NB4 (cell line): ENCODE data around the gene KLHL8.

ENCODE experiments used
- DNase-seq: peaks from one replicate; pipeline ENCODE4 v3.0.0; 2010; ENCODE audit warnings: low read depth
- H3K4me3 ChIP-seq: one replicate; pipeline ENCODE4 v1.5.1; 2011; ENCODE audit warnings: mild to moderate bottlenecking, low read depth, low read length, moderate library complexity
- MYC ChIP-seq: IDR thresholded peaks from 2 replicates; pipeline ENCODE4 v1.6.1; 2011; ENCODE audit warnings: low read depth, low read length
- POLR2A ChIP-seq: IDR thresholded peaks from 2 replicates; pipeline ENCODE4 v1.6.1; 2011; ENCODE audit warnings: mild to moderate bottlenecking; ENCODE audit not compliant: insufficient read length; ENCODE audit errors: extremely low read depth
- TF ChIP-seq, protein P1 (sequence below): IDR thresholded peaks from one replicate; pipeline ENCODE4 v1.5.1; 2012; ENCODE audit warnings: low read depth, low read length
- TF ChIP-seq, protein P2 (sequence below): IDR thresholded peaks from 2 replicates; pipeline ENCODE4 v1.6.1; 2011; ENCODE audit warnings: low read depth, low read length

KLHL8 gene

DNA sequence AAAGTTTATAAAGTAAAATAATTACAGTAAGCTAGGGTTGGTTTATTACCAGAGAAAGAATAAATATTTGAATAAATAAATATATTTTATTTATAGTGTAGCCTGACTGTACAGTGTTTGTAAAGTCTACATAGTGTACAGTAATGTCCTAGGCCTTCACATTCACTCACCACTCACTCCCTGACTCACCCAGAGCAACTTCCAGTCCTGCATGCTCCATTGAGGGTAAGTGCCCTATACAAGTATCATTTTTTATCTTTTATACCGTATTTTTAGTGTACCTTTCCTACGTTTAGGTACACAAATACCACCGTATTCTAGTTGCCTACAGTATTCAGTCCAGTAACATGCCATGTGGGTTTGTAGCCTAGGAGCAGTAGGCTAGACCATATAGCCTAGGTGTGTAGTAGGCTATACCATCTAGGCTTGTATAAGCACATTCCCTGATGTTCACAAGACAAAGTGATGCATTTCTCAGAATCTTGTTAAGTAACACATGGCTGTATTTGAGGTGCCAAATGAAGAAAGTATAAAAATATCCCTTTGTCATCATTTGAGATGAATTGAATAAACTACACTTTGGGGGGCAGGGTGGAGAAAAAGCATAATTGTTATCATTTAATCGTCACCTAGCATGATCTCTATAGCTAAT, 14.7 kb upstream of the KLHL8 start:
- TF ChIP-seq, protein P1, sequence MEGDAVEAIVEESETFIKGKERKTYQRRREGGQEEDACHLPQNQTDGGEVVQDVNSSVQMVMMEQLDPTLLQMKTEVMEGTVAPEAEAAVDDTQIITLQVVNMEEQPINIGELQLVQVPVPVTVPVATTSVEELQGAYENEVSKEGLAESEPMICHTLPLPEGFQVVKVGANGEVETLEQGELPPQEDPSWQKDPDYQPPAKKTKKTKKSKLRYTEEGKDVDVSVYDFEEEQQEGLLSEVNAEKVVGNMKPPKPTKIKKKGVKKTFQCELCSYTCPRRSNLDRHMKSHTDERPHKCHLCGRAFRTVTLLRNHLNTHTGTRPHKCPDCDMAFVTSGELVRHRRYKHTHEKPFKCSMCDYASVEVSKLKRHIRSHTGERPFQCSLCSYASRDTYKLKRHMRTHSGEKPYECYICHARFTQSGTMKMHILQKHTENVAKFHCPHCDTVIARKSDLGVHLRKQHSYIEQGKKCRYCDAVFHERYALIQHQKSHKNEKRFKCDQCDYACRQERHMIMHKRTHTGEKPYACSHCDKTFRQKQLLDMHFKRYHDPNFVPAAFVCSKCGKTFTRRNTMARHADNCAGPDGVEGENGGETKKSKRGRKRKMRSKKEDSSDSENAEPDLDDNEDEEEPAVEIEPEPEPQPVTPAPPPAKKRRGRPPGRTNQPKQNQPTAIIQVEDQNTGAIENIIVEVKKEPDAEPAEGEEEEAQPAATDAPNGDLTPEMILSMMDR = no peak
- TF ChIP-seq MYC = no peak
- DNase-seq = no peak
- peak overlapping the region; percentile 55 for H3K4me3 ChIP-seq

DNA sequence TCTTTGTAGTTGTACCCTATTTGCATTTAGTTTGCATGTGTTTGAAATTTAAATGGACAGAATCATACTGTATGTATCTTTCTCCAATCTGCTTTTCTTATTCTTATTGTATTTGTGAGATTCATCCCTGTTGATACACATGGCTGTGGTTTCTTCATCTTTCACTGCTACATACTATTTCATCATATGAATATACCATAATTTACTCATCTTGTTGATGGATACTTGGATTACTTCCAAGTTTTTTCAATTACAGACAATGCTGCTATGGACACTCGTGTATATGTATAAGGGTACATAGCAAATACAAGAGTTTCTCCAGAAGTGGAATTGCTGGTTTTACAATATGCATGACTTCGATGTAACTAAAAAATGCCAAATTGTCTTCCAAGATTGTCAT, 11.8 kb upstream of the KLHL8 start:
- DNase-seq = no peak

DNA sequence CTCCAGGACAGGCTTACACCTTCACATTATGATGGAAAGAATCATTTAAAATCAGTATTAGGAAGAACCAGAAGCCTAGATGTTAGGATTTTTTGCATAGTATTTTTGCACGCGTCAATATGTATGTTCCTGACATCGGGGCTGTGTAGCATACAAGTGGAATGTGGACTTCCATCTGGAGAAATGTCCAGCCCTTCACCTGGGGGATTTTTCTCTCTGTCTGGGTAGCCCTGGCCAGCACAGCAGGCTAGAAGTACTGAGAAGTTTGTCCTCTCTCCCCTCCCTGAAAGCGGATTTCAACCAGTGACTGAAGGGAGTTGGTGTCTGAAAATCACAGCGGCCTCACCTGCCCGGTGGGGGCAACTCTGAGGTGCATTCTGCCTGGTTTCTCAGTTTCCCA, 10.4 kb upstream of the KLHL8 start:
- H3K4me3 ChIP-seq = no peak overlapping the region
- TF ChIP-seq POLR2A = no peak
- TF ChIP-seq, protein P2, sequence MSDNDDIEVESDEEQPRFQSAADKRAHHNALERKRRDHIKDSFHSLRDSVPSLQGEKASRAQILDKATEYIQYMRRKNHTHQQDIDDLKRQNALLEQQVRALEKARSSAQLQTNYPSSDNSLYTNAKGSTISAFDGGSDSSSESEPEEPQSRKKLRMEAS = no peak
- TF ChIP-seq MYC = no peak
- TF ChIP-seq, protein P1 = no peak
- no peak for DNase-seq

More for the DNA sequence above, 11.8 kb upstream of the KLHL8 start:
- no peak for TF ChIP-seq POLR2A
- TF ChIP-seq MYC = no peak
- H3K4me3 ChIP-seq = no peak overlapping the region

DNA sequence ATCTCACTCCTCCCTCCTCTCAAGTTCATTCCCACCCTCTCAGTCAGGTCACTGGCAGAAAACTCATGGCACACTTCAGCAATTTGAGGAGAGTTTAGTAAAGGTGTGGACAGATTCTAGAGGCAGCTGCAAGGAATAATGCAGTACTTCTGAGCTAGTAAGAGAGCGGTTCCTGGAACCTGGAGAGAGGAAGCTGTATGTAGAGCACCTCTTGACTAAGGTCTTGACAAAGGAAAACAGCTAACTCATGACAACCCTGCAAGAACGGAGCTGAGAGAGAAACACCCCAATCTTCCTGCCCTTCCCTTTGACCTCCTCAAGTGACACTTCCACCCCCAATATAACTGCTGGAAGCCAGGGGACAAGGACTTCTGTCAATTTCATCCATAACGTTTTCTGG, 9.6 kb upstream of the KLHL8 start:
- H3K4me3 ChIP-seq = no peak overlapping the region
- DNase-seq = no peak
- TF ChIP-seq, protein P2 = no peak

DNA sequence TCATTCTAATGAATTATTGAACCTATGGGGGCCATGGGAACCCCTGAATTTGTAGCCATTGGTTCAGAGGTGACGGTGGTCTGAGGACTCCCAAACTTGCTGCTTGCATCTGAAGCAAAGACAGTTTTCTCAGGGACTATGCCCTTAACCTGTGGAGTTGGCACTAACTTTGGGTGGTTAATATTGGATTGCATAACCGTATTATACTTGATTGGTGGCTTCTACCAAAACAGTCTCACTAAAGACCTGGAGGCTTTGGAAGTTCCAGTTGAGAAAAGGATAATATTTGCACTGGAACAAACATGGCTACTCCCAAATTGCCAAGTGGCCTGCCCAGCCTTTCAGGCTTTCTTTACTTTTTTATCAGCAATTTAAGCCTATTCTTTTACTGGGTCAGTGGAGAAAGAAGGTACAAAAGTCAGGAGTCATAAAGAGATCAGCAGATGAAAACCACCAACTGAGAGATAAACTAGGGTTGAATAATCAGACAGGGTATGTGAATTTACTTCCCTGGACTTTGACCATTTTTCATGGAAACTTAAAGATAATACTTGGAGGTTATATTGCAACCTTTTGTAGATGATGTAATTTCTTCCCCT, 7.9 kb upstream of the KLHL8 start:
- TF ChIP-seq MYC (no peak), POLR2A (no peak)
- TF ChIP-seq, protein P2 = no peak
- TF ChIP-seq, protein P1 = no peak
- no peak for DNase-seq
- no peak overlapping the region for H3K4me3 ChIP-seq

DNA sequence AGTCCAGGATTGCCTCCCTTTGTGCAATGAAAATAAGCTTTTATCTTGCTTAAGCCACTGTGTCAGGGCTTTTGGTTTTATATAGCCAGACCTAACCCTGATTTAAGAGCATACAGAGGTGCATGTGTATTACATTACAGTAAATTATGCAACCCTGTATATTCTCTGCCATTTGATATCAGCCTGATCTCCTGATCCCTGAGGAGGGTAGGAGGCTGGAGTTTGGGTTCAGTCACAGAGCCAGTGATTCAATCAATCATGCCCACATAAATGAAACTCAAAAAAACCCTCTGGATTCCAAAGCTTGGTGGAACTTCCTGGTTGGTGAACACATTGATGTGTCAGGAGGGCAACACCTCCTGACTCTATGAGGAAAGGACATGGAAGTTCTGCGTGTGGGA, 7.3 kb upstream of the KLHL8 start:
- TF ChIP-seq, protein P2 = no peak
- TF ChIP-seq MYC (no peak), POLR2A (no peak)
- TF ChIP-seq, protein P1 = no peak
- DNase-seq = no peak
- H3K4me3 ChIP-seq = no peak overlapping the region

DNA sequence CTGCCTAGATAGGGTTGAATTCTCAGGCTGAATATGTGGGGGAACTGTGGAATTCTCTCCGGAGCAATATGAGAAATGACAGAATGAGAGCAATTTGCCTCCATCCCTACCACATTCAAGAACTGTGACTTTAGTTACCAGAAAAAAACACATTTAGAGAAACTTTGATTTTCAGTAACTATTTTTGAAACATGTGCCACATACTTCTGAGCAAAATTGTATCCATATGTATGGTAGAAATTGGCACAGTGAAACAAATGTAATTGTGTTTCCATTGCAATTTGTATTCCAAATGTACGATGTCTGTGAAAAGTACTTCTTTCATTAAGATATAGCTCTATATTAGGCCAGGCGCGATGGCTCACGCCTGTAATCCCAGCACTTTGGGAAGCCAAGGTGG, 5.5 kb upstream of the KLHL8 start:
- TF ChIP-seq MYC = no peak
- TF ChIP-seq POLR2A = no peak
- TF ChIP-seq, protein P2 = no peak
- TF ChIP-seq, protein P1 = no peak
- no peak overlapping the region for H3K4me3 ChIP-seq
- DNase-seq = no peak
